ENCODE measurements around the gene PRLR. TPM values are rescaled to one million over a fixed set of nuclear protein-coding genes. Genes with fewer than 3 reads are reported as not detected.

Gene PRLR
- total and polyA plus RNA-seq, 2 experiments from 2014 or later, result 21.8 to 99.8 TPM

DNA sequence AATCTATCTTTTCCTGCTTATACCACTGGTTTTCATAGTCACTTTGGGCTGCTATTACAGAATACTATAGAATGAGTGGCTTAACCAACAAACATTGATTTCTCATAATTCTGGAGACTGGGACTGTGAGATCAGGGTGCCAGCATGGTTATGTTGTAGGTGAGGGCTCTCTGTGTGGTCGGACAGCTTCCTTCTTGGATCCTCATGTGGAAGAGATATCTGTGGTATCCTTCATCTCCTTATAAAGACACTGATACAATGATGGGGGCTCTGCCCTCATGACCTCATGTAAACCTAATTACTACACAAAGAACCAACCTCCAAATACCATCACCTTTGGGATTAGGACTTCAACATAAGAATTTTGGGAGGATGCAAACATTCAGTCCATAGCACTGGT, 13.9 kb upstream of the PRLR start:
- Histone ChIP-seq H3K9me2 (replicated peaks; ENCODE audit: insufficient read depth) (no peaks in the 10 kb centered on the region), H3K79me2 (no peaks in the 10 kb centered on the region), H3K9me3 (ENCODE audit: low read depth) (no peaks in the 10 kb centered on the region), H3K4me2 (no peak overlapping the region), H3K27me3 (no peaks in the 10 kb centered on the region), H2AFZ (no peak overlapping the region), H3K4me3 (no peak overlapping the region), H3K27ac (no peak overlapping the region), H4K20me1 (ENCODE audit: insufficient read depth, poor library complexity, severe bottlenecking) (no peaks in the 10 kb centered on the region), H3K36me3 (replicated peaks; ENCODE audit: insufficient read depth, low read depth) (no peaks in the 10 kb centered on the region), H3K4me1 (ENCODE audit: insufficient read depth) (peaks cover 22% of the 10 kb centered on the region)
- WGBS (ENCODE audit: low lambda C conversion rate, missing lambda C conversion rate), result 100% methylated on average over 1 of the region's 1 CpG
- no peak for TF ChIP-seq EZH2 (IDR thresholded peaks at IDR 0.05; ENCODE audit: borderline replicate concordance)
- TF ChIP-seq EZH2phosphoT487 (IDR thresholded peaks at IDR 0.05; ENCODE audit: low read depth, severe bottlenecking, unreplicated experiment), result no peak
- TF ChIP-seq, protein P1, sequence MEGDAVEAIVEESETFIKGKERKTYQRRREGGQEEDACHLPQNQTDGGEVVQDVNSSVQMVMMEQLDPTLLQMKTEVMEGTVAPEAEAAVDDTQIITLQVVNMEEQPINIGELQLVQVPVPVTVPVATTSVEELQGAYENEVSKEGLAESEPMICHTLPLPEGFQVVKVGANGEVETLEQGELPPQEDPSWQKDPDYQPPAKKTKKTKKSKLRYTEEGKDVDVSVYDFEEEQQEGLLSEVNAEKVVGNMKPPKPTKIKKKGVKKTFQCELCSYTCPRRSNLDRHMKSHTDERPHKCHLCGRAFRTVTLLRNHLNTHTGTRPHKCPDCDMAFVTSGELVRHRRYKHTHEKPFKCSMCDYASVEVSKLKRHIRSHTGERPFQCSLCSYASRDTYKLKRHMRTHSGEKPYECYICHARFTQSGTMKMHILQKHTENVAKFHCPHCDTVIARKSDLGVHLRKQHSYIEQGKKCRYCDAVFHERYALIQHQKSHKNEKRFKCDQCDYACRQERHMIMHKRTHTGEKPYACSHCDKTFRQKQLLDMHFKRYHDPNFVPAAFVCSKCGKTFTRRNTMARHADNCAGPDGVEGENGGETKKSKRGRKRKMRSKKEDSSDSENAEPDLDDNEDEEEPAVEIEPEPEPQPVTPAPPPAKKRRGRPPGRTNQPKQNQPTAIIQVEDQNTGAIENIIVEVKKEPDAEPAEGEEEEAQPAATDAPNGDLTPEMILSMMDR (IDR thresholded peaks at IDR 0.05; ENCODE audit: poor library complexity), result no peak
- no peak for DNase-seq (ENCODE audit: low spot score)

DNA sequence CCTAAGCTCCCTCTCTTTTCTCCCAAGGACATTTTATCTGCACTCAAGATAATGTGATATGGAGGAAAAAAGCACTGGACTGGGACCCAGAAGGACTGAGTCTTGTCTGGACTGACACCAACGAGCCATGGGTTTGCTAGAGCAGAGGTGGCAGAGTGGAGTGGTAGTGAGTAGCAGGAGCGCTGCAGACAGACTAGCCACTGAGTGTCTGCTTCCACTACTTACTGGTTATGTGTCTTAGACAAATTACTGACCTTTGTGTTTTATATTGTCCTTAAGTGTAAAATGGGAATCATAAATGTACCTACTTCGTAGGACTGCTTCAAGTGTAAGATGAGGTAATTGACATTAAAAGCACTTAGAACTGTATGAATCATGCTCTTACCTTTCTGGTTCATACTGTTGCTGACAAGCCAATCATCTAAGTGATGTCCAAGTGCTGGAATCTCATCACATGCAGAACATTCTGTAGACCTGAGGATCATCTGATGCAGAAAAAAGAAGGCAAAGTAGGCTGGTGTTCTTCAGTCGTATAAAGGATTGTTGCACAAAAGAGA, 12.5 kb upstream of the PRLR start:
- H3K4me1 ChIP-seq (ENCODE audit: insufficient read depth), result peaks cover 29% of the 10 kb centered on the region
- DNase-seq (ENCODE audit: low spot score), result no peak
- H3K27me3 ChIP-seq, result no peaks in the 10 kb centered on the region
- H3K4me2 ChIP-seq, result no peak overlapping the region
- H3K9me3 ChIP-seq (ENCODE audit: low read depth), result no peaks in the 10 kb centered on the region
- H3K9me2 ChIP-seq (replicated peaks; ENCODE audit: insufficient read depth), result no peaks in the 10 kb centered on the region
- H3K27ac ChIP-seq, result peak overlapping the region; percentile 42
- H3K4me3 ChIP-seq, result no peak overlapping the region
- no peaks in the 10 kb centered on the region for H3K79me2 ChIP-seq
- H3K36me3 ChIP-seq (replicated peaks; ENCODE audit: insufficient read depth, low read depth), result no peaks in the 10 kb centered on the region
- no peaks in the 10 kb centered on the region for H4K20me1 ChIP-seq (ENCODE audit: insufficient read depth, poor library complexity, severe bottlenecking)
- H2AFZ ChIP-seq, result no peak overlapping the region
- 70% methylated on average over 4 of the region's 4 CpGs for WGBS (ENCODE audit: low lambda C conversion rate, missing lambda C conversion rate)
- TF ChIP-seq EZH2phosphoT487 (IDR thresholded peaks at IDR 0.05; ENCODE audit: low read depth, severe bottlenecking, unreplicated experiment) (no peak), EZH2 (IDR thresholded peaks at IDR 0.05; ENCODE audit: borderline replicate concordance) (no peak)
- TF ChIP-seq, protein P1 (IDR thresholded peaks at IDR 0.05; ENCODE audit: poor library complexity), result no peak

DNA sequence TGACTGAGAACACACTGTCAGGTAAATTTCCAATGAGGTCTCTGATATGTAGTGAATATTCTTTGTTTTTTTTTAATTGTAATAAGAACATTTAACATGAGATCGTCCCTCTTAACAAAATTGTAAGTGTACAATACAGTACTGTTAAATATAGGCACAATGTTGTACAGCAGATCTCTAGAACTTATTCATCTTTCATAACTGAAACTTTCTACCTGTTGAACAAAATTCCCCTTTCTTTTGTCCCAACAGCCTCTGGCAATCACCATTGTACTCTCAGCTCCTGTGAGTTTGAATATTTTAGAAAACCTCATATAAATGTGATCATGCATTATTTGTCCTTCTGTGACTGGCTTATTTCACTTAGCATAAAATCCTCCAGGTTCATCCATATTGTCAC, 10.6 kb upstream of the PRLR start:
- H3K4me2 ChIP-seq, result no peak overlapping the region
- H3K79me2 ChIP-seq, result no peaks in the 10 kb centered on the region
- WGBS (ENCODE audit: low lambda C conversion rate, missing lambda C conversion rate), result 100% methylated on average over 1 of the region's 1 CpG
- no peaks in the 10 kb centered on the region for H3K9me3 ChIP-seq (ENCODE audit: low read depth)
- no peaks in the 10 kb centered on the region for H3K27me3 ChIP-seq
- TF ChIP-seq, protein P1 (IDR thresholded peaks at IDR 0.05; ENCODE audit: poor library complexity), result no peak
- TF ChIP-seq EZH2phosphoT487 (IDR thresholded peaks at IDR 0.05; ENCODE audit: low read depth, severe bottlenecking, unreplicated experiment), result no peak
- H4K20me1 ChIP-seq (ENCODE audit: insufficient read depth, poor library complexity, severe bottlenecking), result no peaks in the 10 kb centered on the region
- no peak overlapping the region for H3K27ac ChIP-seq
- H2AFZ ChIP-seq, result no peak overlapping the region
- peaks cover 17% of the 10 kb centered on the region for H3K4me1 ChIP-seq (ENCODE audit: insufficient read depth)
- no peak overlapping the region for H3K4me3 ChIP-seq
- H3K36me3 ChIP-seq (replicated peaks; ENCODE audit: insufficient read depth, low read depth), result no peaks in the 10 kb centered on the region
- no peaks in the 10 kb centered on the region for H3K9me2 ChIP-seq (replicated peaks; ENCODE audit: insufficient read depth)
- no peak for DNase-seq (ENCODE audit: low spot score)

All from hepatocyte (in vitro differentiated cells).